AG10803 (cell line): Measurements from ENCODE around the gene C1orf87.

Source experiments
- DNase-seq: peaks from one replicate; pipeline ENCODE4 v3.0.0; 2010; ENCODE audit warnings: low read depth
- H3K4me3 ChIP-seq: 2 replicates; pipeline ENCODE4 v1.5.1; 2011; ENCODE audit warnings: mild to moderate bottlenecking, low read length, control low read depth
- TF ChIP-seq, protein P1 (sequence below): conservative IDR thresholded peaks from 2 replicates; pipeline ENCODE4 v1.5.1; 2011; ENCODE audit warnings: mild to moderate bottlenecking, low read length, control low read depth, inconsistent platforms

C1orf87 gene

GRCh38 chr1:60065199-60065598, 8.4 kb downstream of the C1orf87 start:
- no peak for DNase-seq
- no peak overlapping the region for H3K4me3 ChIP-seq
- TF ChIP-seq, protein P1, sequence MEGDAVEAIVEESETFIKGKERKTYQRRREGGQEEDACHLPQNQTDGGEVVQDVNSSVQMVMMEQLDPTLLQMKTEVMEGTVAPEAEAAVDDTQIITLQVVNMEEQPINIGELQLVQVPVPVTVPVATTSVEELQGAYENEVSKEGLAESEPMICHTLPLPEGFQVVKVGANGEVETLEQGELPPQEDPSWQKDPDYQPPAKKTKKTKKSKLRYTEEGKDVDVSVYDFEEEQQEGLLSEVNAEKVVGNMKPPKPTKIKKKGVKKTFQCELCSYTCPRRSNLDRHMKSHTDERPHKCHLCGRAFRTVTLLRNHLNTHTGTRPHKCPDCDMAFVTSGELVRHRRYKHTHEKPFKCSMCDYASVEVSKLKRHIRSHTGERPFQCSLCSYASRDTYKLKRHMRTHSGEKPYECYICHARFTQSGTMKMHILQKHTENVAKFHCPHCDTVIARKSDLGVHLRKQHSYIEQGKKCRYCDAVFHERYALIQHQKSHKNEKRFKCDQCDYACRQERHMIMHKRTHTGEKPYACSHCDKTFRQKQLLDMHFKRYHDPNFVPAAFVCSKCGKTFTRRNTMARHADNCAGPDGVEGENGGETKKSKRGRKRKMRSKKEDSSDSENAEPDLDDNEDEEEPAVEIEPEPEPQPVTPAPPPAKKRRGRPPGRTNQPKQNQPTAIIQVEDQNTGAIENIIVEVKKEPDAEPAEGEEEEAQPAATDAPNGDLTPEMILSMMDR, result no peak

DNA sequence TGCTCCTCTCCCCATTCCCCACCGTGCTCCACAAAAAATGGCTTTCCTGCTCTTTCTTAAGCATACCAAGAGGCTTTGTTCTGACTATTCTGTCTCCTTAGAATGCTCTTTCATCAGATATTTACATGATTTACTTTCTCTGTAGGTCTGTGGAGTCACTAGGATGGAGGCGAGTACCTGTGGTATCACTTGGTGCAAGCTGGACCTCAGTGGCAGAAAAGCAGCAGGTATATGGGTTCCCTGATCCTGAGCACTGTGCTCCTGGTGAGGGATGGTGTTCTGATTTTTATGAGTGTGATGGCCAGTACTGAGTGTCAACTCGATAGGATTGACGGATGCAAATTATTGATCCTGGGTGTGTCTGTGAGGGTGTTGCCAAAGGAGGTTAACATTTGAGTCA, 10.0 kb downstream of the C1orf87 start:
- H3K4me3 ChIP-seq, result no peak overlapping the region
- no peak for DNase-seq
- TF ChIP-seq, protein P1, result no peak

GRCh38 chr1:60059468-60059867, 14.1 kb downstream of the C1orf87 start:
- H3K4me3 ChIP-seq, result no peak overlapping the region
- no peak for DNase-seq
- TF ChIP-seq, protein P1, result no peak

GRCh38 chr1:60055336-60055735, 18.2 kb downstream of the C1orf87 start:
- TF ChIP-seq, protein P1, result no peak
- DNase-seq, result peak; percentile 5
- H3K4me3 ChIP-seq, result no peak overlapping the region

GRCh38 chr1:60054374-60054773, 19.2 kb downstream of the C1orf87 start:
- no peak overlapping the region for H3K4me3 ChIP-seq
- TF ChIP-seq, protein P1, result no peak
- no peak for DNase-seq

DNA sequence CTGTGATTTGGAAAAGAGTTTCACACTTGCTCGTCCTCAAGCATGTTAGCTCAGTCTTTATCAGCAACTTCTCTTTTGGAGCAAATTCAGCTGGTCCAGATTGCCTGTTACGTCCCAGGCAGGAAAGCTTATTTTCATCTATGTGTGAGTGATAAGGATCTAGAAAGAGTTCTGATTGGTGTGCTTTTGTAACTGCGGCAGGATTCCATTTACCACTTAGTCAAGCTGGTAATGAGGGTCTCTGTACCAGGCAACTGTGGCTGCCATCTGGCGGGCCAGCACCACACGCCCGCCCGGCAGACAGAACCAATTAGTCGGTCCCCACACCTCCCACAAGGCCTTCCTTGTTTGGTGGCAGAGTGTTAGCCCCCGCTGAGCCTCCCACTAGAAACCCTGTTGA, 21.0 kb downstream of the C1orf87 start:
- no peak overlapping the region for H3K4me3 ChIP-seq
- DNase-seq, result no peak
- TF ChIP-seq, protein P1, result no peak

DNA sequence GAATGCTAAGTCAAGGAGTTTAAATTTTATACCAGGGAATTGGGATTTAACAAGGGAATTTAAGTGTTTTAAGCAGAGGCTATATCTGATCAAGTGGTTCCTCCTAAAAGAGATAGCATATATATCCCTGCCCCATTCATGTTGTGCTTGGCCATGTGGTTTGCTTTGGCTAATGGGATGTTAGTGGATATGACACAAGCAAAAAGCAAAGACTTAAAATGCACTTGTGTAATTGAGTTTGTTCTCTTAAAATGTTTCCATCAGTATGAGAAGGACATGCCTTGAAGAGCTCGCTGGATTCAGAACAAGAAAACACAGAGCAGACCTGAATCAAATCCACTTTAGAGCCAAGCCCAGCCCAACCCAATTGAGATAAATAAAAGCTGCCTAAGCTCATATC, 22.4 kb downstream of the C1orf87 start:
- no peak for DNase-seq
- TF ChIP-seq, protein P1, result no peak
- no peak overlapping the region for H3K4me3 ChIP-seq
